HEK293 (cell line): Measurements from ENCODE around the gene OPN1SW.

Experiments
- CTCF ChIA-PET: fragments of 350-600 bp; formaldehyde crosslinking; extraction: SDS; loops from one replicate; lab custom pipeline; 2021; ENCODE audit warnings: antibody characterized with exemption; lab: Yijun Ruan, JAX
- POLR2A ChIA-PET: fragments of 300-600 bp; formaldehyde crosslinking; extraction: SDS; loops from one replicate; lab custom pipeline; 2020; ENCODE audit warnings: antibody characterized with exemption, inconsistent platforms; lab: Yijun Ruan, JAX
- H3K27ac ChIP-seq: fragments of 200-500 bp; sonication (Bioruptor generic); 2 replicates; pipeline ENCODE4 v1.5.1; 2014; ENCODE audit warnings: low read depth, low read length, control low read depth, inconsistent platforms; ENCODE audit errors: extremely low read depth
- H3K36me3 ChIP-seq, 2 experiments: fragments of 200-500 bp in 1 of 2; sonication (Bioruptor generic) in 1 of 2; 1 replicate in 1 of 2; 2 replicates in 1 of 2; pipeline ENCODE4 v1.5.1; 2014 to 2017; ENCODE audit warnings: inconsistent platforms in 2 of 2, low read length in 2 of 2; ENCODE audit not compliant: control insufficient read depth in 2 of 2, insufficient read depth in 1 of 2
- H3K4me1 ChIP-seq: fragments of 200-500 bp; sonication (Bioruptor generic); 2 replicates; pipeline ENCODE4 v1.5.1; 2014; ENCODE audit warnings: mild to moderate bottlenecking, low read length, inconsistent platforms; ENCODE audit not compliant: control insufficient read depth, insufficient read depth
- H3K4me3 ChIP-seq: 2 replicates; pipeline ENCODE4 v1.5.1; 2011; ENCODE audit warnings: low read depth, mild to moderate bottlenecking, control low read depth, low read length, moderate library complexity
- H3K9me3 ChIP-seq: fragments of 200-500 bp; sonication (Bioruptor generic); 2 replicates; pipeline ENCODE4 v1.5.1; 2014; ENCODE audit warnings: low read depth, low read length, inconsistent platforms; ENCODE audit not compliant: control insufficient read depth, insufficient read depth
- MEIS1 ChIP-seq: sonication (generic); formaldehyde crosslinking; IDR thresholded peaks from 2 replicates; pipeline ENCODE4 v1.8.1; 2022; ENCODE audit warnings: missing genetic modification reagents, mild to moderate bottlenecking, borderline replicate concordance
- MYNN ChIP-seq: fragments of 450-650 bp; formaldehyde crosslinking; IDR thresholded peaks from 2 replicates; pipeline ENCODE4 v1.5.1; 2016; ENCODE audit warnings: missing biosample characterization, missing genetic modification characterization, borderline replicate concordance
- REPIN1 ChIP-seq: fragments of 450-650 bp; formaldehyde crosslinking; IDR thresholded peaks from 2 replicates; pipeline ENCODE4 v1.5.1; 2017; ENCODE audit warnings: missing biosample characterization, missing genetic modification characterization, low read depth
- SP7 ChIP-seq: fragments of 450-650 bp; formaldehyde crosslinking; IDR thresholded peaks from 2 replicates; pipeline ENCODE4 v1.5.1; 2016; ENCODE audit warnings: missing biosample characterization, missing genetic modification characterization
- TCF7L2 ChIP-seq: IDR thresholded peaks from 2 replicates; pipeline ENCODE4 v1.6.1; 2011; ENCODE audit warnings: low read depth, mild to moderate bottlenecking, inconsistent platforms, low read length, moderate library complexity, borderline replicate concordance
- ZBTB10 ChIP-seq: fragments of 450-650 bp; formaldehyde crosslinking; IDR thresholded peaks from 2 replicates; pipeline ENCODE4 v1.5.1; 2016; ENCODE audit warnings: missing biosample characterization, missing genetic modification characterization
- ZNF140 ChIP-seq: fragments of 450-650 bp; formaldehyde crosslinking; IDR thresholded peaks from 2 replicates; pipeline ENCODE4 v1.5.1; 2016; ENCODE audit warnings: missing biosample characterization, missing genetic modification characterization
- ZNF184 ChIP-seq: fragments of 450-650 bp; IDR thresholded peaks from 2 replicates; pipeline ENCODE4 v1.5.1; 2018; ENCODE audit warnings: missing biosample characterization, mild to moderate bottlenecking, missing genetic modification characterization
- ZNF221 ChIP-seq: fragments of 450-650 bp; formaldehyde crosslinking; IDR thresholded peaks from 2 replicates; pipeline ENCODE4 v1.5.1; 2017; ENCODE audit warnings: missing biosample characterization, missing genetic modification characterization, borderline replicate concordance
- ZNF350 ChIP-seq: fragments of 450-650 bp; formaldehyde crosslinking; IDR thresholded peaks from 2 replicates; pipeline ENCODE4 v1.5.0; 2017; ENCODE audit warnings: missing biosample characterization, mild to moderate bottlenecking, missing genetic modification characterization
- ZNF639 ChIP-seq: fragments of 450-650 bp; formaldehyde crosslinking; IDR thresholded peaks from 2 replicates; pipeline ENCODE4 v1.5.1; 2016; ENCODE audit warnings: missing biosample characterization, missing genetic modification characterization
- ZNF658 ChIP-seq: fragments of 450-650 bp; formaldehyde crosslinking; IDR thresholded peaks from 2 replicates; pipeline ENCODE4; 2016; ENCODE audit warnings: missing biosample characterization, missing genetic modification characterization
- ZNF660 ChIP-seq: fragments of 450-650 bp; IDR thresholded peaks from 2 replicates; pipeline ENCODE4 v1.5.1; 2018; ENCODE audit warnings: missing biosample characterization, mild to moderate bottlenecking, missing genetic modification characterization
- ZNF677 ChIP-seq: fragments of 450-650 bp; IDR thresholded peaks from 2 replicates; pipeline ENCODE4 v1.5.0; 2018; ENCODE audit warnings: missing biosample characterization, mild to moderate bottlenecking, missing genetic modification characterization, moderate library complexity
- ZNF707 ChIP-seq: fragments of 450-650 bp; formaldehyde crosslinking; IDR thresholded peaks from 2 replicates; pipeline ENCODE4 v1.5.1; 2016; ENCODE audit warnings: missing biosample characterization, missing genetic modification characterization
- ZNF792 ChIP-seq: fragments of 450-650 bp; formaldehyde crosslinking; IDR thresholded peaks from 2 replicates; pipeline ENCODE4 v1.5.1; 2016; ENCODE audit warnings: missing biosample characterization, missing genetic modification characterization
- ZXDB ChIP-seq: fragments of 450-650 bp; formaldehyde crosslinking; IDR thresholded peaks from 2 replicates; pipeline ENCODE4 v1.5.1; 2016; ENCODE audit warnings: missing biosample characterization, missing genetic modification characterization
- TF ChIP-seq, protein P1 (sequence below): fragments of 450-650 bp; formaldehyde crosslinking; IDR thresholded peaks from 2 replicates; pipeline ENCODE4 v1.5.1; 2016; ENCODE audit warnings: missing biosample characterization, missing genetic modification characterization
- TF ChIP-seq, protein P2 (sequence below): fragments of 450-650 bp; formaldehyde crosslinking; IDR thresholded peaks from 2 replicates; pipeline ENCODE4 v1.5.1; 2016; ENCODE audit warnings: missing biosample characterization, missing genetic modification characterization
- TF ChIP-seq, protein P3 (sequence below): fragments of 450-650 bp; formaldehyde crosslinking; IDR thresholded peaks from 2 replicates; pipeline ENCODE4 v1.5.1; 2017; ENCODE audit warnings: missing biosample characterization, missing genetic modification characterization
- TF ChIP-seq, protein P4 (sequence below): fragments of 450-650 bp; formaldehyde crosslinking; IDR thresholded peaks from 2 replicates; pipeline ENCODE4 v1.5.1; 2016; ENCODE audit warnings: missing biosample characterization, missing genetic modification characterization

Gene OPN1SW

GRCh38 chr7:128755075-128755818, 20.3 kb downstream of the OPN1SW start:
- TF ChIP-seq ZNF660 (tag by site-specific recombination), result no peak
- TF ChIP-seq, protein P1, sequence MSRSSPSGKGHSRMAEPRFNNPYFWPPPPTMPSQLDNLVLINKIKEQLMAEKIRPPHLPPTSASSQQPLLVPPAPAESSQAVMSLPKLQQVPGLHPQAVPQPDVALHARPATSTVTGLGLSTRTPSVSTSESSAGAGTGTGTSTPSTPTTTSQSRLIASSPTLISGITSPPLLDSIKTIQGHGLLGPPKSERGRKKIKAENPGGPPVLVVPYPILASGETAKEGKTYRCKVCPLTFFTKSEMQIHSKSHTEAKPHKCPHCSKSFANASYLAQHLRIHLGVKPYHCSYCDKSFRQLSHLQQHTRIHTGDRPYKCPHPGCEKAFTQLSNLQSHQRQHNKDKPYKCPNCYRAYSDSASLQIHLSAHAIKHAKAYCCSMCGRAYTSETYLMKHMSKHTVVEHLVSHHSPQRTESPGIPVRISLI (tag by site-specific recombination), result peak; percentile 50; the same call in 1 of the 2 replicates
- TF ChIP-seq TCF7L2, result no peak
- Histone ChIP-seq H3K9me3 (no peaks in the 10 kb centered on the region), H3K4me1 (no peaks in the 10 kb centered on the region), H3K27ac (no peak overlapping the region), H3K4me3 (no peak overlapping the region), H3K36me3 (peaks cover 13 to 85% of the 10 kb centered on the region in 2 experiments)
- POLR2A ChIA-PET, result interaction anchor here (0.6 kb wide), 1 partner anchor 859 kb away, joined by 3 read pairs; no protein-coding TSS in a partner anchor
- CTCF ChIA-PET, result interaction anchor here (0.7 to 1.2 kb wide), 2 partner anchors 15 to 294 kb away, joined by 3 to 5 read pairs; no protein-coding TSS in a partner anchor

- TF ChIP-seq ZNF639 (tag by site-specific recombination) (no peak), ZNF221 (tag by site-specific recombination) (no peak), MEIS1 (no peak), ZNF677 (tag by site-specific recombination) (no peak), SP7 (tag by site-specific recombination) (no peak), ZNF707 (tag by site-specific recombination) (no peak), ZNF140 (tag by site-specific recombination) (no peak), ZNF792 (tag by site-specific recombination) (no peak), ZNF658 (no peak), MYNN (no peak), ZNF184 (tag by site-specific recombination) (no peak), ZXDB (tag by site-specific recombination) (no peak), ZBTB10 (tag by site-specific recombination) (no peak), REPIN1 (tag by site-specific recombination) (no peak), ZNF350 (tag by site-specific recombination) (no peak)
- TF ChIP-seq, protein P2, sequence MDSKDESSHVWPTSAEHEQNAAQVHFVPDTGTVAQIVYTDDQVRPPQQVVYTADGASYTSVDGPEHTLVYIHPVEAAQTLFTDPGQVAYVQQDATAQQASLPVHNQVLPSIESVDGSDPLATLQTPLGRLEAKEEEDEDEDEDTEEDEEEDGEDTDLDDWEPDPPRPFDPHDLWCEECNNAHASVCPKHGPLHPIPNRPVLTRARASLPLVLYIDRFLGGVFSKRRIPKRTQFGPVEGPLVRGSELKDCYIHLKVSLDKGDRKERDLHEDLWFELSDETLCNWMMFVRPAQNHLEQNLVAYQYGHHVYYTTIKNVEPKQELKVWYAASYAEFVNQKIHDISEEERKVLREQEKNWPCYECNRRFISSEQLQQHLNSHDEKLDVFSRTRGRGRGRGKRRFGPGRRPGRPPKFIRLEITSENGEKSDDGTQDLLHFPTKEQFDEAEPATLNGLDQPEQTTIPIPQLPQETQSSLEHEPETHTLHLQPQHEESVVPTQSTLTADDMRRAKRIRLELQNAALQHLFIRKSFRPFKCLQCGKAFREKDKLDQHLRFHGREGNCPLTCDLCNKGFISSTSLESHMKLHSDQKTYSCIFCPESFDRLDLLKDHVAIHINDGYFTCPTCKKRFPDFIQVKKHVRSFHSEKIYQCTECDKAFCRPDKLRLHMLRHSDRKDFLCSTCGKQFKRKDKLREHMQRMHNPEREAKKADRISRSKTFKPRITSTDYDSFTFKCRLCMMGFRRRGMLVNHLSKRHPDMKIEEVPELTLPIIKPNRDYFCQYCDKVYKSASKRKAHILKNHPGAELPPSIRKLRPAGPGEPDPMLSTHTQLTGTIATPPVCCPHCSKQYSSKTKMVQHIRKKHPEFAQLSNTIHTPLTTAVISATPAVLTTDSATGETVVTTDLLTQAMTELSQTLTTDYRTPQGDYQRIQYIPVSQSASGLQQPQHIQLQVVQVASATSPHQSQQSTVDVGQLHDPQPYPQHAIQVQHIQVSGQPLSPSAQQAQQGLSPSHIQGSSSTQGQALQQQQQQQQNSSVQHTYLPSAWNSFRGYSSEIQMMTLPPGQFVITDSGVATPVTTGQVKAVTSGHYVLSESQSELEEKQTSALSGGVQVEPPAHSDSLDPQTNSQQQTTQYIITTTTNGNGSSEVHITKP (tag by site-specific recombination), result no peak
- TF ChIP-seq, protein P3, sequence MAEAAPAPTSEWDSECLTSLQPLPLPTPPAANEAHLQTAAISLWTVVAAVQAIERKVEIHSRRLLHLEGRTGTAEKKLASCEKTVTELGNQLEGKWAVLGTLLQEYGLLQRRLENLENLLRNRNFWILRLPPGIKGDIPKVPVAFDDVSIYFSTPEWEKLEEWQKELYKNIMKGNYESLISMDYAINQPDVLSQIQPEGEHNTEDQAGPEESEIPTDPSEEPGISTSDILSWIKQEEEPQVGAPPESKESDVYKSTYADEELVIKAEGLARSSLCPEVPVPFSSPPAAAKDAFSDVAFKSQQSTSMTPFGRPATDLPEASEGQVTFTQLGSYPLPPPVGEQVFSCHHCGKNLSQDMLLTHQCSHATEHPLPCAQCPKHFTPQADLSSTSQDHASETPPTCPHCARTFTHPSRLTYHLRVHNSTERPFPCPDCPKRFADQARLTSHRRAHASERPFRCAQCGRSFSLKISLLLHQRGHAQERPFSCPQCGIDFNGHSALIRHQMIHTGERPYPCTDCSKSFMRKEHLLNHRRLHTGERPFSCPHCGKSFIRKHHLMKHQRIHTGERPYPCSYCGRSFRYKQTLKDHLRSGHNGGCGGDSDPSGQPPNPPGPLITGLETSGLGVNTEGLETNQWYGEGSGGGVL (tag by site-specific recombination), result no peak
- TF ChIP-seq, protein P4, sequence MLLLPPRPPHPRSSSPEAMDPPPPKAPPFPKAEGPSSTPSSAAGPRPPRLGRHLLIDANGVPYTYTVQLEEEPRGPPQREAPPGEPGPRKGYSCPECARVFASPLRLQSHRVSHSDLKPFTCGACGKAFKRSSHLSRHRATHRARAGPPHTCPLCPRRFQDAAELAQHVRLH (tag by site-specific recombination), result no peak
- Histone ChIP-seq H3K36me3 (peaks cover 21 to 84% of the 10 kb centered on the region in 2 experiments), H3K27ac (no peak overlapping the region), H3K4me1 (no peaks in the 10 kb centered on the region; the same call in 1 of the 2 replicates), H3K9me3 (no peaks in the 10 kb centered on the region), H3K4me3 (no peak overlapping the region)
- ChIA-PET CTCF (interaction anchor here (0.8 kb wide), 1 partner anchor 15 kb away, joined by 4 read pairs; no protein-coding TSS in a partner anchor), POLR2A (no interaction called here)
These were observed 23.3 kb downstream of the OPN1SW start for GRCh38 chr7:128752251-128752650.
